ENCODE measurements around the gene CAMK4. TPM values are rescaled to one million over a fixed set of nuclear protein-coding genes. Genes with fewer than 3 reads are reported as not detected.
A peak's percentile ranks its signal among the peaks of the same experiment; 100 is the strongest.

Gene CAMK4
- total RNA-seq, 4 donors from 2014 or later, result 0.66 to 5.5 (median 2.8) TPM

DNA sequence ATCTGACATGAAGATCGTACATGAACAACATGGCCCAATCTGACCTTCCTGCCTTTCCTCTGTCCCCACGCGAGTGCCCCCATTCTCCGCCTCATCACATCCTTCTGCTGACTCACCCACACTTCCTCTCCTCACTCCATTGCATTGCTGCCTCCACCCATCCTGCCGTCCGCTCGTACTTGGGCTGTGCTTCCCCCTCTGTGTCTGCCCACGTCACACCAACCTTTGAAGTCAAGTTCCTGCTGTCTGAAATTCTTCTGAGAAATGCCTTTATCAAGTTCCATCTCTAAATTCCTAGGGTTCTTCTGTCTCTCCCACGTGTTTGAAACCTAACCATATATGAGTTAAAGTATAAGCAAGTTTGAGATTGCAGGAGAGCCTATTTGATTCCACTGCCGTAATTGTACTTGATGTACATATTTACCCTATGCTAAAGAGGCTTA, 306.1 kb downstream of the CAMK4 start:
- peak in 1 of 2 donors; percentile 56 for DNase-seq (ENCODE audit: low spot score in 2 of 2)
- 45 to 50% methylated on average over 10 of the region's 10 CpGs for WGBS, 2 donors

DNA sequence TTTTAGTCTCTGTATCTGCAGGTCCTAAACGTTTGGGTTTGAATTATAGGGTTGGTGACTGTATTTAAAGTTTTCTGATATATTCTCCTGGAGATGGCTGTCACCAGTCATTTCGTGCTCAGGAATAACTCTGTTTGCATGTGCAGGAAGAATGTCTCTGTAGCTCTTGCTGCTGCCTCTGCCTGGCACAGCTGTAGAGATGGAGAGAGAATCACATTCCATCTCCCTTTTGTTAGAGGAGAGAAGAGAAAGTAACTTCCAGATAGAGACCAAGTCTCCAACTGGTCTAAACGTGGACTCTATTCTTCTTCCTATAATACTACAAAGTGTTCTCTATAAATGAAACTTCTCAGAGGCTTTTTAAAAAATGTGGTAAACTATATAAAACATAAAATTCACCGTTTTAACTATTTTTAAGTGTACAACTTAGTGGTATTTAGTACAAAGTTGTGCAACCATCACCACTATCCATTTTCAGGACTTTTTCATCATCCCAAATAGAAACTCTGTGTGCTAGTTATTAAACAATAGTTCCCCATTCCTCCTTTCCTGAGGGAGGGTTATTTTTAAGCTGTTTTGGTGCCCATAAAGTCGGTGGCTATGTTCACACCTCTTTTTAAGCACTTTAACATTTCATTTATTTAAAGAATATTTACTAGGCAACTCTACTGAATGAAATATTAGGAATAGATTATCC, 308.9 kb downstream of the CAMK4 start:
- no peaks in the 10 kb centered on the region for H3K4me1 ChIP-seq
- H3K27me3 ChIP-seq, result no peaks in the 10 kb centered on the region
- peak overlapping the region in 1 of 4 donors; percentile 8 for H3K27ac ChIP-seq
- no peak overlapping the region for H3K4me3 ChIP-seq
- TF ChIP-seq, protein P1, sequence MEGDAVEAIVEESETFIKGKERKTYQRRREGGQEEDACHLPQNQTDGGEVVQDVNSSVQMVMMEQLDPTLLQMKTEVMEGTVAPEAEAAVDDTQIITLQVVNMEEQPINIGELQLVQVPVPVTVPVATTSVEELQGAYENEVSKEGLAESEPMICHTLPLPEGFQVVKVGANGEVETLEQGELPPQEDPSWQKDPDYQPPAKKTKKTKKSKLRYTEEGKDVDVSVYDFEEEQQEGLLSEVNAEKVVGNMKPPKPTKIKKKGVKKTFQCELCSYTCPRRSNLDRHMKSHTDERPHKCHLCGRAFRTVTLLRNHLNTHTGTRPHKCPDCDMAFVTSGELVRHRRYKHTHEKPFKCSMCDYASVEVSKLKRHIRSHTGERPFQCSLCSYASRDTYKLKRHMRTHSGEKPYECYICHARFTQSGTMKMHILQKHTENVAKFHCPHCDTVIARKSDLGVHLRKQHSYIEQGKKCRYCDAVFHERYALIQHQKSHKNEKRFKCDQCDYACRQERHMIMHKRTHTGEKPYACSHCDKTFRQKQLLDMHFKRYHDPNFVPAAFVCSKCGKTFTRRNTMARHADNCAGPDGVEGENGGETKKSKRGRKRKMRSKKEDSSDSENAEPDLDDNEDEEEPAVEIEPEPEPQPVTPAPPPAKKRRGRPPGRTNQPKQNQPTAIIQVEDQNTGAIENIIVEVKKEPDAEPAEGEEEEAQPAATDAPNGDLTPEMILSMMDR (IDR thresholded peaks at IDR 0.05), result no peak
- TF ChIP-seq POLR2A (IDR thresholded peaks at IDR 0.05) (no peak), EP300 (IDR thresholded peaks at IDR 0.05) (no peak)
- H3K9me3 ChIP-seq, result no peaks in the 10 kb centered on the region
- 55 to 58% methylated on average over 5 of the region's 5 CpGs for whole genome bisulfite sequencing, 2 donors
- no peak for DNase-seq (ENCODE audit: low spot score in 2 of 2)
- no peaks in the 10 kb centered on the region for H3K36me3 ChIP-seq

More for the DNA sequence above, 306.1 kb downstream of the CAMK4 start:
- H3K36me3 ChIP-seq, result no peaks in the 10 kb centered on the region
- no peaks in the 10 kb centered on the region for H3K4me1 ChIP-seq
- H3K4me3 ChIP-seq, result no peak overlapping the region
- H3K9me3 ChIP-seq, result no peaks in the 10 kb centered on the region
- TF ChIP-seq EP300 (IDR thresholded peaks at IDR 0.05) (peak in 1 of 2 donors; percentile 79), POLR2A (IDR thresholded peaks at IDR 0.05) (no peak)
- TF ChIP-seq, protein P1 (IDR thresholded peaks at IDR 0.05), result no peak
- peak overlapping the region in 2 of 4 donors; percentile 4 to 31 for H3K27ac ChIP-seq
- no peaks in the 10 kb centered on the region for H3K27me3 ChIP-seq

DNA sequence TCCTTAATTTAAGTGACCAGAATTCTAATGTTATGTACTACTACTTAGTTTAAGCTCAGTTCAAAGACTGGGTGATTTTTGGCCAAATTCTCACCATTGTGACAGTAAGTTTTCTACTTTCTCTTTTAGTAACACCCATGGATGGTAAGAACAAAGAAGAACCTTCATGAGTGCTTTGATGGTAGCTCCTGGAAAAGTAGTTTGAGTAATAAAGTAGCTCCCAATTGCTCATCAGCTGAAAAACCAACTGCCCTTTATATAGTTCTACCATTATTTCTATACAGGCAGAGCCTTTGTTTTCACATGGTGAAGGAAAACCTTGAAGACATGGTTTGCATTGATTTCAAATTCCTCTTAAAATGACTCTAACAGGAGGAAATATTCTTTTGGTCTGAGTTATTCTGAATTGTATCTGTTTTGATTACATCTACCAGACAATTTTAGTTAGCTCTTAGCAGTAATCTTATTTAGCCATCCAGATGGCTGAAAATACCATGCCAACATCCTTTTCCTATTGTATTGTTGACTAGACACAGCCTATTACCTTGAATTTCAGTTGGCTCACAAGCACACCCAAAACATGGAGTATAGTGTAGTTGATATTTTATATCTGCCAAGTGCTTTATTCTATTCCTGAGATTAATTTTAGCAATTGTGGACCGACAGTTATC, 311.8 kb downstream of the CAMK4 start:
- Histone ChIP-seq H3K9me3 (no peaks in the 10 kb centered on the region), H3K4me3 (no peak overlapping the region), H3K27me3 (no peaks in the 10 kb centered on the region), H3K27ac (no peak overlapping the region), H3K4me1 (no peaks in the 10 kb centered on the region), H3K36me3 (no peaks in the 10 kb centered on the region)
- TF ChIP-seq, protein P1 (IDR thresholded peaks at IDR 0.05), result no peak
- no peak for TF ChIP-seq POLR2A (IDR thresholded peaks at IDR 0.05)
- no peak for TF ChIP-seq EP300 (IDR thresholded peaks at IDR 0.05)
- no peak for DNase-seq (ENCODE audit: low spot score in 2 of 2)
- WGBS, 2 donors, result 86 to 95% methylated on average over 1 of the region's 1 CpG

DNA sequence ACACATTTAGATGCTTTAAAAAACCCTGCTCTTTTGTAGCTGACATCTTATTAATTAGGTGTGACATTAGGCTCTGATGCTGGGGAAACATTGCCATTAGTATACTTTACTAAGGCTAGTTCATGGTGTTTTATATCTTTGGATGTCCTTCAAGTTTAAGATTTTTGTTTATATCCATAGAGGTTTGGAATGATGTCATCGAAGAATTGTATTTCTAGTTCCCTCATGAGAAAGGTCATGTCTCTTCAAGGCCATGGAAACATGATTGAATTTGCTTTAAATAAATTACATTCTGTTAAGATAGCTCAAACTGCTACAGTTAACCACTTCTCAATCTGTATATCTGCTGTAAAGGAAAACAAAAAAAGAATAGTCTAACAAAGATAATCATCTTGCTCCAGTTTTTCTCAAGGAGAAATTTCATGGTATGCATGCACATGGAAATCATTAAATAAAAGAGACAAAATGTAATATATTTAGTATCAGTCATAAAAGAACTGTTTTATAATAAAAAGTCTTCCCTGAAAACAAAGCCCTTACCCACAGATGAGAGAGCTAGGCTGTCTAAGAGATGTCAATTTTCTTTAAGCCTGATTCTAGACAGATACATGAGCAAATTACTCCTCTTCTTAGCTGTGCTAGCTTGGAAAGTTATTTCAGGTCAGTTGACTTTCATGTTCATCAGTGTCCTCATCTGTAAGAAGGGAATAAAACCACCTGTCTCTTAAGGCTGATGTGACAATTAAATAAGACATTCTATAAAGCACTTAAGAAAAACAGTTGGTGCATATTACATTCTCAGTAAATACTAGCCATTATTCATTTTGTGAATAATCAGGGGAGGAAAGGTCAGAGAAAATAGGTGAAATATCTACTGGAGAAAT, 313.2 kb downstream of the CAMK4 start:
- 31 to 45% methylated on average over 1 of the region's 1 CpG for WGBS, 2 donors
- Histone ChIP-seq H3K9me3 (no peaks in the 10 kb centered on the region), H3K4me3 (no peak overlapping the region), H3K4me1 (no peaks in the 10 kb centered on the region), H3K27ac (no peak overlapping the region), H3K27me3 (no peaks in the 10 kb centered on the region), H3K36me3 (no peaks in the 10 kb centered on the region)
- no peak for DNase-seq (ENCODE audit: low spot score in 2 of 2)
- TF ChIP-seq POLR2A (IDR thresholded peaks at IDR 0.05), result no peak
- no peak for TF ChIP-seq EP300 (IDR thresholded peaks at IDR 0.05)
- TF ChIP-seq, protein P1 (IDR thresholded peaks at IDR 0.05), result no peak

Other genes starting within 250 kb of the CAMK4 start
- 1 to 10 TPM in 1 of 4 donors, not detected in 3; 1.8 TPM for gene TSLP, start 152.7 kb upstream of the CAMK4 start, total RNA-seq
- 10 to 100 TPM; 21.6 to 27.9 (median 22.2) TPM for gene WDR36, start 132.0 kb upstream of the CAMK4 start, total RNA-seq

Measured in tibial nerve (tissue), 4 donors.